ENCODE data around the gene JAGN1. TPM values are rescaled to one million over a fixed set of nuclear protein-coding genes. Genes with fewer than 3 reads are reported as not detected.

Gene JAGN1
- total RNA-seq, 2 donors from 2014 or later: 20.7 to 25.6 TPM

GRCh38 chr3:9913601-9914000 is 23.2 kb downstream of the JAGN1 start:
- DNase-seq: no peak
- intact Hi-C loops (cut with DNase I): no loop called here
- ATAC-seq: no peak

DNA sequence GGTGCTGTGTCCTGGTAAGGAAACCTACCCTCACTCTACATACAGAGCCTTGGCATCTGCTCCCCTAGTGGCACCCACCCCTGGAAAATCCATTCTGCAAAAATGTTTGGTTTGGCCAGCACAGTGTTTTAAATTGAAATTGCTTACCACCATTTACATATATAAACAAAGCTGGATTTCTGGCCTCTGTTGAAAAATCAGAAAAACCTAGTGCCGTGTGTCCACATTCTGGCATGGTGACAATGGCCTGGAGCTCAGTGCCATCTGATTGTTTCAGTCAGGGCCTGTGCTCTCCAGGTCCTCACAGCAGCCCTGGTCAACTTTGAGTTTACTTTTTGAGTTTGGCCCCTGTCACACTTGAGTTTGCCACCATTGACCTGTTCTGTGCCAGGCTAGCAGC is 23.6 kb downstream of the JAGN1 start:
- intact Hi-C loops (cut with DNase I): no loop called here
- no peak for ATAC-seq
- DNase-seq: no peak

GRCh38 chr3:9914559-9915253 is 24.3 kb downstream of the JAGN1 start:
- ATAC-seq: peak in 1 of 2 donors; percentile 1
- no peak for DNase-seq
- intact Hi-C loops (cut with DNase I): no loop called here

GRCh38 chr3:9915254-9916141 is 25.1 kb downstream of the JAGN1 start:
- intact Hi-C loops (cut with DNase I): no loop called here

DNA sequence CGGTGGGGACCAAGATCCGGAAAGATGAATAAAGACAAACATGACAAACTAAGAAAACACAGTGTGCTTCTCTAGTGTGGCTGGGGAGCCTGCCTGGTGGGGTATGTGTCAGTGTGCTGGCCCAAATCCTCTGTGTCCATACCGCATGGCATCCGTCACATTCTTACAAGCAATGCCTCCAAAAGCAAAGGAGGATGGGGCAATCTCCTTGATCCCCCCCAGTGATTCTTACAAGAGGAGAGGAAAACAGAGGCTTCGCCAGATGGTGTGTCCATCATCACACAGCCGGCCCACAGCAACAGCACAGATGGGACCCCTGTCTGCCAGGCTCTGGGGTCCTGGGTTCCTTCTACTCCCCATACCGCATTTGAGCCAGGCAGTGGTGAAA is 25.9 kb downstream of the JAGN1 start:
- ATAC-seq (no peak), DNase-seq (no peak)
- intact Hi-C loops (cut with DNase I): no loop called here

More at GRCh38 chr3:9915254-9916141, 25.1 kb downstream of the JAGN1 start:
- DNase-seq: peak; percentile 80
- ATAC-seq: peak; percentile 63 to 73

DNA sequence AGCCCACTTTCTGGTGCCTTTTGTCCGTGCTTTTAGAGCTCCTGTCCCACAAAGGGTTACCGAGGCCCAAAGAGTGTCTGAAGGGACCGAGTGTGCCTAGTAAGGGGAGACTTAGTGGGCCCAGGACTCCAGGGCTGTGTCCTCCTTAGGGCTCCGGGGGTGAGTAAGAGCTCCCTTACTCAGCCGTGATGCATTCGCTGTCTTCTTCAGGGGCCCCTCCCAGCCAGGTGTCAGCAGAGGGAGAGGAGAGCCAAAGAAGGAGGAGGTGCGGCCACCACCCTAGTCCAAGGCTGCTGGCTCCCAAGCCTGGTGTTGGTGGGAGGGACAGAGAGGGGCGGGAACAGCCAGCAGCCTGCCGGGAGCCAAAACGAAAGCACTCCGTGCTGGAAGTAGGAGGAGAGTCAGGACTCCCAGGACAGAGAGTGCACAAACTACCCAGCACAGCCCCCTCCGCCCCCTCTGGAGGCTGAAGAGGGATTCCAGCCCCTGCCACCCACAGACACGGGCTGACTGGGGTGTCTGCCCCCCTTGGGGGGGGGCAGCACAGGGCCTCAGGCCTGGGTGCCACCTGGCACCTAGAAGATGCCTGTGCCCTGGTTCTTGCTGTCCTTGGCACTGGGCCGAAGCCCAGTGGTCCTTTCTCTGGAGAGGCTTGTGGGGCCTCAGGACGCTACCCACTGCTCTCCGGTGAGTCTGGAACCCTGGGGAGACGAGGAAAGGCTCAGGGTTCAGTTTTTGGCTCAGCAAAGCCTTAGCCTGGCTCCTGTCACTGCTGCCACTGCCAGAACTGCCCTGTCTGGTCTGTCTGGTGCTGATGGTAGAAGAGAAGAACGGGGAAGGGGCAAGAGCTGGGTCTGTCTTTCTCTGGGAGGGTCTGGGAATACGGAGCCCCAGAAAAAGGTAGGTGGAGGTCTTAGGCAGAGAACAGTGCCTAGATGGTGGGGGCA is 26.6 kb downstream of the JAGN1 start, which contains the start of gene IL17RC:
Gene IL17RC (plus strand): TSS at position 365 of the 947 bp plus-strand sequence. CDS start 218 bp downstream, at position 583.
- intact Hi-C loops (cut with DNase I): no loop called here
- peak; percentile 90 for DNase-seq
- ATAC-seq: peak; percentile 84 to 92

DNA sequence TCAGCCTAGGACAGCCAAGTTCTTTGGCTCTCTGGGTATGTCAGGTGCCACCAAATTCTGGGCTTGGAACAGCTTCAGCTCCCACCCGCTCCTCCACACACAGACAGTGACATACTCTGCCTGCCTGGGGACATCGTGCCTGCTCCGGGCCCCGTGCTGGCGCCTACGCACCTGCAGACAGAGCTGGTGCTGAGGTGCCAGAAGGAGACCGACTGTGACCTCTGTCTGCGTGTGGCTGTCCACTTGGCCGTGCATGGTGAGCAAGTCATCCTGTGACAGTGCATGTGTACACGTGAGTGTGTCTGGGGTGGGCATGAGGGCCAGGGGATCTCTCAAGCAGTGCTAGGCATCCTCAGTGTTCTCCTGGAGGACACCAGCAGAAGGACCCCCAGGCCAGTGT is 27.4 kb downstream of the JAGN1 start:
- ATAC-seq: no peak
- intact Hi-C loops (cut with DNase I): no loop called here
- DNase-seq: peak; percentile 31

DNA sequence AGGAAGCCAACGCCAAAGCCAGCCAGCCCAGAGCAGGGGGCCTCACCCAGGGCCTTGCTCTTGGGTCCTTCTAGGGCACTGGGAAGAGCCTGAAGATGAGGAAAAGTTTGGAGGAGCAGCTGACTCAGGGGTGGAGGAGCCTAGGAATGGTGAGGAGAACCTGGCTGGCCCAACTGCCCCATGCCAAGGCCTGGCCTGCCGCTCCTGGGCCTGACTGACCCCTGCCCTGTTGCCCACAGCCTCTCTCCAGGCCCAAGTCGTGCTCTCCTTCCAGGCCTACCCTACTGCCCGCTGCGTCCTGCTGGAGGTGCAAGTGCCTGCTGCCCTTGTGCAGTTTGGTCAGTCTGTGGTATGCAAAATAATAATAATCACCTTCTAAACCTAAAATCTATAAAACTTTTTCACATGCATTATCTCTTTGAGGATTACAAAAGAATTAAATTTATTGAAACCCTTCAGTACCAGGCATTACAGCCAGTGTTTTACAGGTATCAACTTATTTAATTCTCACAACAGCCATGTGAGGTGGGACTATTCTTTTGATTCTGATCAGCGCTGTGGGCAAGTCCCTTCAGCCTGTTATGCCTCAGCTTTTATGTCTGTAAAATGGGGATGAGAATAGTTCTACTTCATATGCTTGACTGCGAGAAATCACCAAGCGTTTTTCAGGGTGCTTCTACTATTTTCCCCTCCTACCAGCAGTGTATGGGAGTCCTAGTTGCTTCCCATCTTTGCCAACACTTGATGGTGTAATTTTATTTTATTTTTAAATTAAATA is 28.0 kb downstream of the JAGN1 start:
- no peak for ATAC-seq
- intact Hi-C loops (cut with DNase I): no loop called here
- DNase-seq: no peak

- intact Hi-C loops (cut with DNase I): no loop called here
- ATAC-seq (no peak), DNase-seq (no peak)
Observed at GRCh38 chr3:9928158-9928557, 37.7 kb downstream of the JAGN1 start.

GRCh38 chr3:9930804-9931418 is 40.5 kb downstream of the JAGN1 start:
- intact Hi-C loops (cut with DNase I): no loop called here
- ATAC-seq: no peak
- no peak for DNase-seq

DNA sequence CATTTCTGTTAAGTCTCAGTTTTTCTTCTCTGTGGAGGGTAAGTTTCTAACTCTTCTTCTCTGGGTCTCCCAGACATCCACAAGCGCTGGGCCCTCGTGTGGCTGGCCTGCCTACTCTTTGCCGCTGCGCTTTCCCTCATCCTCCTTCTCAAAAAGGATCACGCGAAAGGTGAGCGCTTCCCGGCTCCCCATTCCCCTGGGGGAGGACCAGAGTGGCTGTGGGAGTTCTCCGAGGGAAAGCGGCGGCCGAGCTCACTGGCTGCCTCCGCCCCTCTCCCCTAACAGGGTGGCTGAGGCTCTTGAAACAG is 42.1 kb downstream of the JAGN1 start:
- ATAC-seq: no peak
- intact Hi-C loops (cut with DNase I): no loop called here
- DNase-seq: no peak

- peak; percentile 80 to 89 for ATAC-seq
- DNase-seq: peak; percentile 90
- intact Hi-C loops (cut with DNase I): no loop called here
Observed at GRCh38 chr3:9932843-9933560, 42.6 kb downstream of the JAGN1 start.

DNA sequence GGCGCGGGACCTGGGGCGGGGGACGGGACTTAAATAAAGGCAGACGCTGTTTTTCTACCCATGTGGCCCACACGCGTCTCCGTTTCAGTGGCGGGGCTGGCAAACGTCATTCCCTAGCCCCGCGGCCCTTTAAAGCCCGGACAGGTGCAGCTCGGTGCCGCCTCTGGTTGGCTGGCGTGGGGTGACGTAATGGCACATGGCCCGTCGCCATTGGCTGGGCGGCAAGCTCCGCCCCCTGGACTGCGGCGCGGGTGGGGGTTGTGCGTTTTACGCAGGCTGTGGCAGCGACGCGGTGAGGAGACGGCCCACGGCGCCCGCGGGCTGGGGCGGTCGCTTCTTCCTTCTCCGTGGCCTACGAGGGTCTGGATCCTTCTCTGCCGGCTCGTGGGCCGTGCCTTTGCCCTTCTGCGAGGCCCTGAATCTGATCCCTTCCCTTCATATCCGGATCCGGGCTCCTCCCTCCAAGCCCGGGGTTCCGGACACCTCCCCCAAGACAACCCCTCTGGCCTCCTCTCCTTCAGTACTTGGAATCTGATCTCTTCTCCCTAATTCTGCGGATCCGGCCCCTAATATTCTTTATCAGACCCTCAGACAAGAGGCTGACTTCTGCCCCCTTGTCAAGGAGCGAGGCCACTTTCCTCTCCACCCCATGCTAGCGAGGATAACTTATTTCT is 43.3 kb downstream of the JAGN1 start, which contains the start of gene CRELD1:
Gene CRELD1 (plus strand): TSS at position 274 of the 674 bp plus-strand sequence. CDS start 605 bp downstream, outside the sequence.
- ATAC-seq: peak; percentile 95 to 97
- intact Hi-C loops (cut with DNase I): no loop called here
- DNase-seq: peak; percentile 94

DNA sequence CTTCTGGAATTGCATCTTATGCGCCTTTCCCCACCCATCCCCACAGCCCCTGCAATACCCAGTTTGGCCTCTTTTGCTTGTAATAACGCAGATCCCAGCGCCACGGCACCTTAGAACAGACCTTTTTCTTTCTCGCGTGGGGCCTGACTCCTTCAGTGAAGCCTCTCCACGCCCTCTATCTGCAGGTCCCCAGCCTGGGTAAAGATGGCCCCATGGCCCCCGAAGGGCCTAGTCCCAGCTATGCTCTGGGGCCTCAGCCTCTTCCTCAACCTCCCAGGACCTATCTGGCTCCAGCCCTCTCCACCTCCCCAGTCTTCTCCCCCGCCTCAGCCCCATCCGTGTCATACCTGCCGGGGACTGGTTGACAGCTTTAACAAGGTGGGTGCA is 43.8 kb downstream of the JAGN1 start:
- intact Hi-C loops (cut with DNase I): no loop called here
- ATAC-seq (no peak), DNase-seq (no peak)

DNA sequence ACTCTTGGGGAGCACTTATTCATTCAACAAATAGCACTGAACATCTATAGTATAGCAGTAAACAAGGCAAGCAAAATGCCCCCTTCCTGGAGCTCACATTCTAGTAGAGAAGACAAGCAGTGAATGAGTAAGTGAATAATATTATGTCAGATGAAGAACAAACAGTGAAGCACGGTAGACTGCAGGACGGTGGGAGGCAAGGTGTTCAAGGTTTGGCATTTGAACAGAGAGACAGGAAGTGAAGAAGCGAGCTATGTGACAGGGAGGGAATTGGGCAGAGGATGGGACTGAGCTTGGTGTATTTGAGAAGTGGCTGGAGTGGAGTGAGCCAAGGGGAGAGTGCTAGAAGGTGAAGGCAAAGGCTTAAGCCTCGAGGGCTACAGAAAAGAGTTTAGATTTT is 44.6 kb downstream of the JAGN1 start:
- intact Hi-C loops (cut with DNase I): no loop called here
- ATAC-seq: no peak
- no peak for DNase-seq

- intact Hi-C loops (cut with DNase I): no loop called here
- ATAC-seq: no peak
- no peak for DNase-seq
Observed at GRCh38 chr3:9935966-9936510, 45.6 kb downstream of the JAGN1 start.
